Tibial artery (tissue), 4 donors: ENCODE data around the gene KCNIP4.
"Not testable (repeated sequence)": the region's sequence is repeated elsewhere in the genome, so short reads cannot be mapped to it uniquely, and the experiment has no call there.

Experiments used
- DNase-seq, 2 donors: peaks; one replicate each; pipeline ENCODE4 v3.0.0-alpha.2; 2019
- H3K27ac ChIP-seq, 2 donors: fragments of 200-600 bp; sonication (generic) in 1 of 2; 1 replicate in 1 of 2; 2 replicates in 1 of 2; pipeline ENCODE4 v1.5.1; 2018 to 2019; ENCODE audit warnings: mild to moderate bottlenecking in 1 of 2
- H3K27me3 ChIP-seq, 2 donors: fragments of 200-600 bp; sonication (generic) in 1 of 2; one replicate each; pipeline versions ENCODE4 v1.5.1 to v1.6.0; 2016 to 2019
- H3K36me3 ChIP-seq, 3 donors: fragments of 200-600 bp; sonication (generic) in 2 of 3; one replicate each; pipeline ENCODE4 v1.5.1; 2016 to 2019; ENCODE audit warnings: mild to moderate bottlenecking in 2 of 3
- H3K4me1 ChIP-seq, 4 donors: fragments of 200-600 bp; sonication (generic) in 2 of 4; 1 replicate in 3 of 4; 2 replicates in 1 of 4; pipeline ENCODE4 v1.5.1; 2016 to 2019
- H3K4me3 ChIP-seq, 2 donors: fragments of 200-600 bp; sonication (generic) in 1 of 2; 1 replicate in 1 of 2; 2 replicates in 1 of 2; pipeline ENCODE4 v1.5.1; 2018 to 2019; ENCODE audit warnings: mild to moderate bottlenecking in 2 of 2
- H3K9me3 ChIP-seq, 3 donors: fragments of 200-600 bp; sonication (generic) in 1 of 3; one replicate each; pipeline ENCODE4 v1.5.1; 2016 to 2019
- intact Hi-C: fragments of 100-400 bp; cut with DNase I; formaldehyde crosslinking; loops from one replicate; pipeline ENCODE4 v1.15.0; 2023; ENCODE audit warnings: low total_unique reads
- TF ChIP-seq, protein P1 (sequence below), 2 experiments: fragments of 200-600 bp in 1 of 2; fragments of 450-650 bp in 1 of 2; IDR thresholded peaks; one replicate each; pipeline ENCODE4 v1.5.1; 2017 to 2019; ENCODE audit warnings: antibody characterized with exemption in 2 of 2, mild to moderate bottlenecking in 1 of 2, moderate library complexity in 1 of 2

The KCNIP4 gene

GRCh38 chr4:21374641-21375368, 573.8 kb downstream of the KCNIP4 start:
- Histone ChIP-seq H3K9me3 (no peaks in the 10 kb centered on the region), H3K27ac (no peak overlapping the region), H3K27me3 (no peaks in the 10 kb centered on the region), H3K4me1 (no peaks in the 10 kb centered on the region), H3K36me3 (no peaks in the 10 kb centered on the region), H3K4me3 (no peak overlapping the region)
- intact Hi-C loops: no loop called here
- DNase-seq: no peak
- TF ChIP-seq, protein P1, sequence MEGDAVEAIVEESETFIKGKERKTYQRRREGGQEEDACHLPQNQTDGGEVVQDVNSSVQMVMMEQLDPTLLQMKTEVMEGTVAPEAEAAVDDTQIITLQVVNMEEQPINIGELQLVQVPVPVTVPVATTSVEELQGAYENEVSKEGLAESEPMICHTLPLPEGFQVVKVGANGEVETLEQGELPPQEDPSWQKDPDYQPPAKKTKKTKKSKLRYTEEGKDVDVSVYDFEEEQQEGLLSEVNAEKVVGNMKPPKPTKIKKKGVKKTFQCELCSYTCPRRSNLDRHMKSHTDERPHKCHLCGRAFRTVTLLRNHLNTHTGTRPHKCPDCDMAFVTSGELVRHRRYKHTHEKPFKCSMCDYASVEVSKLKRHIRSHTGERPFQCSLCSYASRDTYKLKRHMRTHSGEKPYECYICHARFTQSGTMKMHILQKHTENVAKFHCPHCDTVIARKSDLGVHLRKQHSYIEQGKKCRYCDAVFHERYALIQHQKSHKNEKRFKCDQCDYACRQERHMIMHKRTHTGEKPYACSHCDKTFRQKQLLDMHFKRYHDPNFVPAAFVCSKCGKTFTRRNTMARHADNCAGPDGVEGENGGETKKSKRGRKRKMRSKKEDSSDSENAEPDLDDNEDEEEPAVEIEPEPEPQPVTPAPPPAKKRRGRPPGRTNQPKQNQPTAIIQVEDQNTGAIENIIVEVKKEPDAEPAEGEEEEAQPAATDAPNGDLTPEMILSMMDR (IDR thresholded peaks at IDR 0.05): no peak

DNA sequence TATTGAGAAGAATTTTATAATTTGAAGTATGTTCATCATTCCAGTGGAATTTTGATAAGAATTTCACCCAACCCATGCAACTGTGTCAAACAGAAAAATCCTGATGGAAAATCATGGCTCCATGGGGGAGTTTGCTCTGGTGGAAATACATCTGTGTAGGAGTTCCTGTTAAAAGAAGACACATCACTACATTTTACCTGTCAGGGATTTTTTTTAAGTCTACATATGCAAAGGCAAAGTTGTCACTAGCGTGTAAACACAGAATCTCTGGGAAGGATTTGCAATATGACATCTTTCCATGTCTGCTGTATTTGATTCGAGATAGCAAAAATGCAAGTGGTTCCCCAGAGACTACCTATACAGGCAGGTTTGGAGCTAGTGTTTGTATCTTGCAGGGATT, 581.0 kb downstream of the KCNIP4 start:
- H3K9me3 ChIP-seq: no peaks in the 10 kb centered on the region
- H3K4me3 ChIP-seq: no peak overlapping the region
- no peaks in the 10 kb centered on the region for H3K4me1 ChIP-seq
- DNase-seq: no peak
- no peaks in the 10 kb centered on the region for H3K36me3 ChIP-seq
- TF ChIP-seq, protein P1 (IDR thresholded peaks at IDR 0.05): no peak
- H3K27me3 ChIP-seq: no peaks in the 10 kb centered on the region
- H3K27ac ChIP-seq: no peak overlapping the region
- intact Hi-C loops: no loop called here

DNA sequence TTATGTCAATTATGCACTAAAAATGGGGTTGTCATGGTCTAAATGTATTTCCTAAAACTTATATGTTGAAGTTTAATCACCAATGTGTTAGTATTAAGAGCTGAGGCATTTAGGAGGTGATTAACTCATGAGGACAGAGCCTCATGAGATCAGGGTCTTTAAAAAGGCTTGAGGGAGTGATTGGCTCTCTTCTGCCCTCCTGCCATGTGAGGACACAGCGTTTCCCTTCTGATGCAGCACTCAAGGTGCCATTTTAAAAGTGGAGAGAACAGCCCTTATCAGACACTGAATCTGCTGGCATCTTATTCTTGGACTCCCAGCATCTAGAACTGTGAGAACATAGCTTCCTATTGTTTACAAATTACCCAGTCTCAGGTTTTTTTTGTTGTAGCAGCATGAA, 581.7 kb downstream of the KCNIP4 start:
- Histone ChIP-seq H3K4me3 (no peak overlapping the region), H3K27ac (no peak overlapping the region), H3K4me1 (no peaks in the 10 kb centered on the region), H3K27me3 (no peaks in the 10 kb centered on the region), H3K36me3 (no peaks in the 10 kb centered on the region), H3K9me3 (no peaks in the 10 kb centered on the region)
- intact Hi-C loops: no loop called here
- TF ChIP-seq, protein P1 (IDR thresholded peaks at IDR 0.05): no peak
- no peak for DNase-seq

DNA sequence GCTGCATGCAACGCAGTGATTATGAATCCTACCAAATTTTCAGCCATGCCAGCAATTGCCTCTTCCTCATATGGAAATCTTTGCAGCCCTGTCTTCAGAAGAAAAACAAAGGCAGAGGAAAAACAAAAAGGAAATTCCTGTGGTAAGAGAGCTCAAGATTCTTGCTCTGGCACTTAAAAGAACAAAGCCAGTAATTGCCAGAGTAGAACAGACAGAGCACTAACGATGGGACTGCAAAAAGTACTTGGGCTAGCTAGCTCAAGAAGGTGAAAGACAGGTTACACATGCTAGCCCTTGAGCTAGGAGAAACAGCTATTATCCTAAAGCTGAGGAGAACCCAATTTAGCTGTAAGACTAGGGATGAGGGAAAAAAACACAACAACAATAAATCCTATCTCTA, 582.3 kb downstream of the KCNIP4 start:
- DNase-seq: no peak
- Histone ChIP-seq H3K4me1 (no peaks in the 10 kb centered on the region), H3K27ac (no peak overlapping the region), H3K36me3 (no peaks in the 10 kb centered on the region), H3K9me3 (no peaks in the 10 kb centered on the region), H3K27me3 (no peaks in the 10 kb centered on the region), H3K4me3 (no peak overlapping the region)
- intact Hi-C loops: no loop called here
- TF ChIP-seq, protein P1 (IDR thresholded peaks at IDR 0.05): no peak

DNA sequence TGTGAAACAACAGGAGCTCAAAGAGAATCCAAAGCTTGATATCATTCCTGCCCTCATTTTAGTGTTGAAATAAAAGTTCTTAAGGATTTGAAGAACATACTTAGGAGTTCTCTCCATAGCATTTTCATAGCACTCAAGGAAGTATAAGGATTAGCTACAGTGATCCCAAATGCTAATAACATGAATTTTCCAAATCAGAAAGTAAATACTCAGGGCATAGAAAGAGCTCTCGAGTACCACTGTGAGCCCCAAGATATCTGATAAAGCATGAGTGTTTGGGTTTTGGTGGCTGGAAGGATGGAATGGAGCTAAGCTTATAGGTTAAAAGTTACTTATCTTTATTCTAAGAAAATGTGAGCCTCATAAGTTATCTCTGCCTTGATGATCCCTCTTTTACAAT, 584.9 kb downstream of the KCNIP4 start:
- Histone ChIP-seq H3K4me1 (no peaks in the 10 kb centered on the region), H3K27ac (no peak overlapping the region), H3K4me3 (no peak overlapping the region), H3K36me3 (no peaks in the 10 kb centered on the region), H3K9me3 (no peaks in the 10 kb centered on the region), H3K27me3 (no peaks in the 10 kb centered on the region)
- TF ChIP-seq, protein P1 (IDR thresholded peaks at IDR 0.05): no peak
- intact Hi-C loops: no loop called here
- no peak for DNase-seq

- H3K9me3 ChIP-seq, H3K4me1 ChIP-seq, H3K36me3 ChIP-seq, H3K27me3 ChIP-seq, H3K4me3 ChIP-seq, DNase-seq, intact Hi-C loops, H3K27ac ChIP-seq: not testable (repeated sequence)
Measured at GRCh38 chr4:21352354-21352753, 596.2 kb downstream of the KCNIP4 start.
